HG03064 (cell line): ENCODE results near the gene CYP27B1.
A peak's percentile ranks its signal among the peaks of the same experiment; 100 is the strongest.

Experiments
- ATAC-seq: cut with Tn5 transposase; IDR thresholded peaks from one replicate; pipeline ENCODE4 v1.9.1; 2021; ENCODE audit warnings: low read depth; ENCODE audit not compliant: unreplicated experiment

The CYP27B1 gene

DNA sequence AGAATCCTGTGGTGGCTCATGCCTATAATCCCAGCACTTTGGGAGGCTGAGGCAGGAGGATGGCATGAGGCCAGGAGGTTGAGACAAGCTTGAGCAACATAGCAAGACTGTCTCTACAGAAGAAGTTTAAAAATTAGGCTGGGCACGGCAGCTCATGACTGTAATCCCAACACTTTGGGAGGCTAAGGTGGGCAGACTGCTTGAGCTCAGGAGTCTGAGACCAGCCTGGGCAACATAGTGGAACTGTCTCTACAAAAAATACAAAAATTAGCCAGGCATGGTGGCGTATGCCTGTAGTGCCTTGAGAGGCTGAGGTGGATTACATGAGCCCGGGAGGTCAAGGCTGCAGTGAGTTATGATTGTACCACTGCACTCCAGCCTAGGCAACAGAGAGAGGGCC, 998 bp upstream of the CYP27B1 start:
- no peak for ATAC-seq

DNA sequence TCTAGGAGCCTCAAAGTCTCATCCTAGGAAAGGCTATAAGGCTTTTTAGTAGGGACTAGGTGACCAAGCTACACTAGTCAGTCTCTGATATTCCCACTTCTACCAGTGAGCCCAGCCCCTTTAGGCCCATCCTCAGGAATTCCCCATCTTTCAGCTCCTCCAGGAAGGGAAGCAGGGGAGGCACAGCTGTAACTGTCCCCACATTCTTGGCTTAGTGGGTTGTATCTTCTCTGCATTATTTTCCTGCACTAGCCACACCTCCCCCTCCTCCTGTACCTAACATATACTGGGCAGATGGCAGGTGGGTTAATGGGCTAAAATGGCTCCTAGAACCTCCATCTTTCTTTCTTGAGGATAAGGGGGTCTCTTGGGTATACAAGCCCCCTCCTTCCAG, 424 bp upstream of the CYP27B1 start:
- no peak for ATAC-seq

DNA sequence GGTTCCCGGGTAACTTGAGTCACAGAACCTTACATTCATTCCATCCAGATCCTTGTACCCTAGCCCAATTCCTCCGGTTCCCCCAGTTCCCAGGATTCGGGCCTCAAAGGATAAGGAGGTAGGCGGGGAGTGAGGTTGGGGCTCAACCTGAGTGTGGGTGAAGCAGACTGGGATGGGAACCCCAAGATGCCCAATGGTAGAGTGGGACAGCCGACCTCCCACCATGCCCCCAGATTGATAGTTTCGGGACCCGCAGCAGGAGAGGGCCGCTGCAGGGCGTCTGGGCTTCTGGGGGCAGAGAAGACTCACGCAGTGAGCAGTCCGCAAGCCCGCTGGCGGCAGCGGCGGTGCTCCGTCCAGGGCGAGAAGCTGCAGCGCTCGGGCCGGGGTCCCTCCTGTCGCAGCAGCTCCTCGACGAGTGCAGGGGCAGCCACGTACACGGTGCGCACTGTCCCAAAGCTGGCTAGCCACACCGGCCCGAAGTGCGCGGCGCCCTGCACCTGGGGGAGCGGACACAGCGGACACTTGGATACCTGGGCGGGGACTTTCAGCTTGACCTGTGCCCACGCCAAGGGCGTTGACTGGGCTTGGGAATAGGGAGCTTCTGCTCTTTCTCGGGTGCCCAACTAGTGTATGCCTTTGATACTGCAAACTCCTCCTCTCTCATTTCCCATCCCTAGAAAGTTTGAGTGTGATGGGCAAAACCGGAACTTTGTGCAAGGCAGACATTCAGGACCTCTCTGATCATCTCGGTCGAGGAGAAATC, 997 bp downstream of the CYP27B1 start:
- no peak for ATAC-seq

DNA sequence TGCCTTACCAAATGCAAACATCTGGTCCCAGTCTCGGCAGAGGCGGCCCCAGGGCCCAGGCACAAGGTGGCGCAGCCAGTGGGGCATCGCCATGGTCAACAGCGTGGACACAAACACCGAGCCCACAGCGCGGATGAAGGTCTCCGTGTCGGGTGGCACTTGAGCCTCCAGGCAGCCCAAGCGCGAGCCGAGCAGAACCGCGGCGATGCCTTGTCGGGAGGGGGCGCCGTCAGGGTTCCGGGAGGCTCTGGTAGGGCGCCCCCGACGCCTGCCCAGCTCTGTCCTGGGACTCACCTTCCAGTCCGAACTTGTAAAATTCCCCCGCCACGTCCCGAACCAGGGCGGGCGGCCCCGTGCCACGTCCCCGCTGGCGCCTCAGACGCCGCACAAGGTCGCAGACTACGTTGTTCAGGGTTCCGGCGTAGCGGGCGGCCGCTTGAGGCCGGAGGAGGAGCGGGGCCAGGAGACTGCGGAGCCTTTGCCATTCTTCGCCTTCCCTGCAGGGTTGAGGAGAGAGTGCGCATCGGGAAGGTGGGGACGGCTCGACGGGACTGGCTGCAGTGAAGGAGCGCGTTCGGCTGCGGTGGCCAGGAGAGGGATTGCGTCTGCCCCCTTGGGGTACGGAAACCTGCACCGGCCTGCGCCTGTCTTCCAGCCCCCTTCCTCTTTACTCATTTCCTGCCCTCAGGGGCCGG, 1.7 kb downstream of the CYP27B1 start:
- peak; percentile 57 for ATAC-seq

DNA sequence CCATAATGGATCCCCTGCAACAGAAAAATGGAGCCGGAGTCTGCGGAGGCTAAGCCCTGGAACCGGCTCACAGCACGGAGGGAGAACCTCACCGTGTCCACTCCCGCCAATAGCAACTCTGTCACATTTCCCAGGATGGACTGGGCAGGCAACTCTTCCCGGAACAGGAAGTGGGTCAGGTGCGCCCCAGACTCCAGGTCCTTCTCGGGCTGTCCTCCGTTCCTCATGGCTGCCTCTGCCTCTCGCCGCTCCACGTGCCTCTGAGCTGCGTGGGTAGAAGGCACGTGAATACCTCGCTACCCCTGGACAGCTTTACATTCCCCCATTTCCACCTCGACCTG, 2.2 kb downstream of the CYP27B1 start:
- no peak for ATAC-seq

DNA sequence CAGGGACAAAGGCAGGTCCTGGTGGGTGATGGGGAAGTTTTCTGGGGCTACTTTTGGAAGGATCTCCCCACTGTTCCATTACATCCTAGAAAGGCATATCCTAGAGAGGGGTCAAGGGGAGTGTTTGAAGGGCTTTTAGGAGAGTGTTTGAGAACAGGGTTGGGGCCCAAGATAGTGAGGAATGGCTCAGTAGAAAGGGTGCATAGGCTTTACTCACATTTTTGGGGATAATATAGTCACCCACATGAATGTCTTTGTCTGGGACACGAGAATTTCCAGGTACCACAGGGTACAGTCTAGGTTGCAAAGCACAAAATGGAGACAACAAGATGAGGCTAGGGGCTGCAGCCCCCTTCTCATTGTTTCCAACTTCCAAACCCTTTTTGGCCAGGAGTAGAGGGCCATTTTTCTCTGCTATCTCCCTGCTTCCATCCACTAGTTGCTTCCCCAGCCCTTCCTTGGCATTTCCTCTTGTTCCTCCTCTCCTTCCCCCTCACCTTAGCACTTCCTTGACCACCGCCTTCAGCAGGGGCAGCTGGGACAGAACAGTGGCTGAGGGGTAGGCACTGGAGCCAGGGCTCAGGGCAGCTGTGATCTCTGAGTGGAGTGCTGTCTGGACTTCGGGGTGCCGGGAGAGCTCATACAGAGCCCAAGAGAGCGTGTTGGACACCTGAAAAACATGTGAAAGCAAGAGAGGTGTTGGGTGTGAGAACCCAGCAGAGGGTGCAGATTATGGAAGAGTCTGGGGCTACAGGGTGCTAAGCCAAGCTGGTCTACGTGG, 2.8 kb downstream of the CYP27B1 start:
- ATAC-seq: no peak

DNA sequence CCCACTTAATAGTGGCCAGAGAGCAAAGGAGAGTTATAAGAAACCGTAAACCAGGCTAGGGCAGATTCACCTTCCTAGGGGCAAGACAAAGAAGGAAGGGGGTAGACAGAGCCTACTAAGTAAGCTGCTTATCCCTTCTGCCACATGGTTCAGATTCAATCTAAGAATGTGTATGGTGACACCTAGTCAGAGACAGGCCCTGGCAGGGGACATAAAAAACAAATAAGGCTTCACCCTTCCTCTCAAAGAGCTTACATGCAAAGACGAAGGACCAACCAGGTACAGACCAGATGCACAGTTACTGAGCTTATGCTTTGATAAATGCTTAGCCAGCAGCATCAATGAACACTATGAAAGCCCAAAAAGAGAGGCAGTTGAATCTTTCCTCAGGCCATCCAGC, 4.4 kb downstream of the CYP27B1 start:
- no peak for ATAC-seq

DNA sequence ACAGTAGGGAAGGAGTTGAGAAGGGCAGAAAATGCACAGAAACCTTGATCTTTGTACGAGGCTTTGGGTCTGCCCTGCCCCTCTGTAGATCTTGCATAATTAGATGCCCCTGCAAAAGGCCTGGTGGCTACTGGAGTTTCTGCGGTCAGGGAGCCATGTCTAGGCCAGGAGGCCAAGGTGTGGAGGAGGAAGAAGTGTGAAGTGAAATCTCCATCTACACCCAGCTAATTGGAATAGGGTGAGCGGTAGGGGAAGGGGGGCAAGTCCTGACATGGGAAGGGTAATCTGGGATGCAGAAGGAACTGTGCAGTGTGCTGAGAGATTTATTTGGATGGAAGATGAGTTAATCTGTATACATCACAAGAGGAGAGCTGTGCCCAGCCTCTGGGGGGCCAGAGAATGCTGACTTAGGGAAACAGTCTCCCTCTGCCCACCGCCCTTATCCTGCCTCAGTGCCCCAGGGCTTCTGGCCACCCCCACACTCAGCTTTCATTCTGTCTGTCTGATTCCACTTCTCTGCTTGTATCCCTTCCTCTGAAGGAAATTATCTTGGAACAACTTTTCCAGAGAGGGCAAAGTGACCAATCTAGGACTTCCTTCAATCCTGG, 5.4 kb downstream of the CYP27B1 start:
- ATAC-seq: no peak

DNA sequence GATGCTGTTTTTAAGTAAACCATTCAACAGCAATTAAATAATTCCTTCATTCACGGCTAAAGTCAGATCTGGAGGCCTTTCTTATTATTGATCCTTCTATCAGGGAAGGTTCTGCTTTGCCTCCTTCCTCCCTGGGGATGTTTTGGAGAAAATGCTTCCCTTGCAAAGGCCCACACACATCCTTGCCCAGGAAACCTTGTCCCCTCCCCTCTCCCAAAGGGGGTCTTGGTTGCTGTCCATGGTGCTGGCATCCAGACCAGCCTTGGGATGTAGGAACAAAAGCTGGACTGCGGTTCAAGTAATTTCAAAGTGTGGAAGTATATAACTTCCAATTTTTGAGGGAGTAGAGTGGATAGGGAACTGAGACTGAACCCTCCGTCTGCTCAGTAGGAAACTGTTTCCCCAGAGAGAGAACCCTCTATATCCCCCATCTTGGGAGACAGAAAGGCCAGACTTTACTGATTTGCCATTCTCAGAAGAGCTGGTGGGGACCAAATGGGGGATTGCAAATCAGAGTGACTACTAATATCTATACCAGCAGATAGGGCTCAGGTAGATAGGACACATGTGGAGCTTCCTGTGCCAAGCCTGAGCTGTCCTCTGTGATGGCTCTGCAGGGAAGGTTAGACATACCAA, 6.4 kb downstream of the CYP27B1 start:
- no peak for ATAC-seq

DNA sequence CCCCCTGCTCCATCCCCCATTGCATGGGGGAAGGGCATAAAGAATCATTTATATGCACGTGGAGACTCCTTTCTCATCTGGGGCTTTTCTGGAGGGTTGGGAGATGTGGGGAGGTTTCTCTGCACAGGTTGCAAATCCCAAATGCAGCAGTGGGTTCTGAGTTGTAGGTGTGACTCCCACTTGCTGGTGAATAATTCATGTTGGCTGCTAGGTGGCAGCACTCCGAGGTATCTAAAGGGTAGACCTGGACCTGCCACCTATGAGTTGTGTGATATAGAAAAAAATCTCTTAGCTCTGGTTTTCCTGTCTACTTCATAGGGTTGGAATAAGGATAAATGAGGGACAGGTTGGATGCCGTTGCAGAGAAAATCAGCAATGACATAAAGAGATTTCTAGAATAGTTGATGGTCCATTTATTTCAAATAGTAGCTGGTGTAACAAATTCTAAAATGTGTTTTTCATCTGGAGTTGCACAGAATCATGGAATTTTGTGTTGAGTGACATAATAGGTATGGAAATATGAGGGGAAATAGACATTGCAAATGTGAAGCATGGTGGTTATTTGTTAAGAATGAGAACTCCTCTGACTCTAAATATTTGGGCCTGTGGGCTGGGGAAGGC, 7.4 kb downstream of the CYP27B1 start:
- ATAC-seq: no peak

DNA sequence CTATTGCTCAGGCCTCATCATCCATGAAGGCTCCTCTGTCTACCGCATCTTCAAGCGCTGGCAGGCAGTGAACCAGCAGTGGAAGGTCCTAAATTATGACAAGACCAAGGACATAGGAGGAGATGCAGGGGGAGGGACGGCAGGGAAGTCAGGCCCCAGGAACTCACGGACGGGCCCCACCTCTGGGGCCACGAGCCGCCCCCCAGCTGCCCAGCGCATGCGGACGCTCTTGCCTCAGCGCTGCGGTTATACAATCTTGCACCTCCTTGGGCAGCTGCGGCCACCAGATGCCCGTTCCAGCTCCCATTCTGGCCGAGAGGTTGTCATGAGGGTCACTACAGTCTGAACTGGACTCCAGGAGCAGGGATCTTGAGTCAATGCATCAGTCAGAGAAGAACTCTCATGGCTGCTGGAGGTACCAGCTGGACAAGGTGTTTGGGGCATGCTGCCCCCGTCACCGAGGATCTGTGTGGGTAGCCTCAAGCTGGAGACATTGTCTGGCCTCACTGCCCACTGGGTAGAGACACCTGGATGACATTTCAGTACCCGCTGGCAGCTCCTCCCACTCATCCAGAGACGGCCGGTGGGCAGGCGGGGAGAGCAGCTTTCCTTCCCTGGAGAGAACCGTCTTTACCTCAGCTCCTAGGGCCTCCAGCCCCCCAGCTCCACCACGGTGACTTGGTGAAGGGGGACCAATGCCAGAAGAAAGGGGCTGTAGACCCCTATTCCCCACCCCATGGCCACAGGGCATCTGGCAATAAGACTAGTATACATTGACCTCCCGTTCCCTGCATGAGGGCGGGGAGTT, 8.1 kb downstream of the CYP27B1 start:
- ATAC-seq: no peak

DNA sequence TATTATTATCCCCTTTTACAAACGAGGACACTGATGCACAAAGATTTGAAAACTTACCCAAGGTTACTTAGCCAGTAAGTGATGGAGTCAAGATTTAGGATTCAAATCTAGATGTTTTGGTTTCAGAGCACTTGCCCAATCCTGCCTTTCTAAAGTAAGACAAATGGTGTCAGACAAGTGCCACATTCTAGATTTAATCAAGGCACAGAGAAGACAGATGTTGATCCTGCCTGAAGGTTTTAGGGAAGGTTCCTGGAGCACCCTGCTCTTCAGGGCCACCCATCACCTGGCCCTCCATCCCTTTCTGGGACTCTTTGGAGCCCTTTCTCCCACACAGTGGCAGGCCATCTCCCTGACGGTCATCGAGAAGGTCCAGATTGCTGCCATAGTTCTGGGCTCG, 9.1 kb downstream of the CYP27B1 start:
- ATAC-seq: no peak

DNA sequence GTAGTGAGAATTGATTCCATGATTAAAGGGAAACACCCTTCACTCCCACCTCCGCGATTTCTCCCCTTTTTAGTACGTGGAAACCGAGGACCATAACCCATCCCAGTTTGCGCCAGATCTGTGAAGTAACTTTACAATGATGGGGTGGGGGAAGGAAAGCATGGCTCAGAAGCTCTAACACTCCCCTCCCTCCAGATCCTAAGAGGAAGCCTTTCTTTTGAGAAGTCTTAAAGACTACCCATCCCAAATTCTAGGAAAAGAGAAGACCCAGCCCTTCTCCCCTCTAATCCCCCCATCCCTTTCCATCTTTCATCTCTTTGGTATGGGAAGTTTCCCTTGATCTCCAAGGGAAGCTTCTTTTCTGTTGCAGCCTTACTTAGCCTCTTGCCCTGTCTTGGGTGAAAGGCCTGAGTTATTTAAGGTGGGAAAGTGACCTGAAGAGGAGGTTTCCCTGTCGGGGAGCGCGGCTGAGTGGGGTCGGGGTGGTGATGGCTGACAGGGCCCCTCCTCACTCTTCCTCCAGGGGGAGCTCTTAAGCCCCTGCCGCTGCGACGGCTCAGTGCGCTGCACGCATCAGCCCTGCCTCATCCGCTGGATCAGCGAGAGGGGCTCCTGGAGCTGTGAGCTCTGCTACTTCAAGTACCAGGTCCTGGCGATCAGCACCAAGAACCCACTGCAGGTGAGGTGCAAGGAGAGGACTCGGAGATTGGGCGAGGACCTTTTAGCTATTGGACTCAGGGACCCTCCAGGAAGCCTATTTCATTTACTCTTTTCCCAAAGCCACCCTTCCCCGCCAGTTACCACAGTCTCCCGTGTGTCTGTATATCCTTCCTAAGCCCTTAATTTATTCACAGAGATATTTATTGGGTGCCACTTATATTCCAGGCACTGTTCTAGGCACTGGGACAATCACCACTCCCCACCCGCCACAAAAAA, 10.2 kb downstream of the CYP27B1 start:
- no peak for ATAC-seq

DNA sequence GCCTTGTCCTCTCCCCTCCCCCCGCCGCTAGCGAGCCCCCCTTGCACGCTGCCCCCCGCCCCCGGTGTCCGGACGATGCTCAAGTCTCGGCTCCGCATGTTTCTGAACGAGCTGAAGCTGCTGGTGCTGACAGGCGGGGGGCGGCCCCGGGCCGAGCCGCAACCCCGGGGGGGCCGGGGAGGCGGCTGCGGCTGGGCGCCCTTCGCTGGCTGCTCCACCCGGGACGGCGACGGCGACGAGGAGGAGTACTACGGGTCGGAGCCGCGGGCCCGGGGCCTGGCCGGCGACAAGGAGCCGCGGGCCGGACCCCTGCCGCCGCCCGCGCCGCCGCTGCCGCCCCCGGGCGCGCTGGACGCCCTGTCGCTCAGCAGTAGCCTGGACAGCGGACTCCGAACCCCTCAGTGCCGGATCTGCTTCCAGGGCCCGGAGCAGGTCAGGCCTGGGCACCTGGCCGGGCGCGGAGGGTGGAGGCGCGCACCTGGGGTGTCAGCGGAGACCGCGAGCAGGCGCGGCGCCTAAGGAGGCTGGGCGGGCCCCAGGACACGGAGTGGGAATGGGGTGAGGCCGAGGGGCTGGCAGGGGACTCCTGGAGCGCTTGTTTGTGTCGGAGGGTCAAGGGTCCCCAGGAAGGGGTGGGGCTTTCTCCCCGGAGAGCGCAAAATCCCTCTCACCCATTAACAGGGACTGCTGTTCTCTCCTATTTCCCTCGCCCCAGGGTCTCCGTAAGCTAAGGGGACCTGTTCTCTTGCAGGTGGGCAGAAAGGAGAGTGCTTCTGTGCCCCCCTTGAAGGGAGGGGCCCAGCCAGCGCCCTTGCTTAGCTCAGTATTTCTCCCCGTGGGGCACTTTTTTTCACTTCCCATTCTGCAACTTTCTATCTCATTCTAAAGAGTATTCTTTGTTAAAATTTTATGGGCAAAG, 11.2 kb downstream of the CYP27B1 start:
- no peak for ATAC-seq

DNA sequence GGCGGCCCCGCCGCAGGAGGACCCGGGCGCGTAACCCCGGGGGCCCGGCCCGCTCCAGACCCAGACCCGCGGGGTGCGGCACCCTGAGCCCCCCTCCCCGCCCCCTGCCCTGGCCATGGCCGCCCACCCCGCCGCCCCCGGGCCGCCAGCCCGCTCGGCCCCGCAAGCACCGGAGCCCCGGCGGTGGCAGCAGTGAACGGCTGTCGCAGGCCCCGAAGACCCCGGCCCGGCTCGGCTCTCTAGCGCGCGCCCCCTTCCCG, 11.8 kb downstream of the CYP27B1 start:
- ATAC-seq: no peak

DNA sequence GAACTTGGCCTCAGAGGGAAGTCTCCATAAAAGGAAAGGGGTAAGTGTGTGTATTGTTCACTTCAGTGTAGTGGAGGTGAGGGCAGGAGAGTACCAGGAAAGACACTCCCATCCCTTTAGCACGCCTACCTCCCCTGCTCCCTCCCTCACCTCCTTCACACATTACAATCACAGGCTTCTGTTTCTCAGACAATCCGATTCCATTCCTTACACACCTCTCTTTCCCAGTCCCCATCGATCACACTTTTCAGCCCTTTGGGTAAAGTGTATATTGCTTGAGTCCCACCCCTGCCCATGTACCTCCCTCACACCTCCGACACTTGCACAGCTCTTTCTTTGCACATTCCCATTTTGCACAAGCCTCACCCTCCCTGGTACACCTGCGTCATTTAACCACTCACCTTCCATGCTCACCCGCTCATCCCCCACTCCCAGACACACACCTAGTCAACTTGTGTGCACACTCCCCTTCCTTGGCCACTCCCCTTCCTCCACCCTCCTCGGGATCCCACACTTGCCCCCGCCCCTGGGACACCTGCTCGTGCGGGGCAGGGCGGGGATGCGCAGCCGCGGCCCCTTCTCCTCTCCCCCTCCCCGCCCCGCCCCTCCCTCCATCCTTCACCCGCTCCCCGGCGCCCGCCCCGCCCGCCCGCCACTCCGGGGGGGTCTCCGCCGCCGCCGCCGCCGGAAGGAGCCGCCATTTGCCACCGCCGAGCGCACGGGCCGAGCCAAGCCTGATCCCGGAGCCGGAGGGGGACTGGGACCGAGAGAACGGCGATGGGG, 12.3 kb downstream of the CYP27B1 start, which contains the start of gene MARCHF9:
Gene MARCHF9 (plus strand): TSS at position 693 of the 783 bp plus-strand sequence. CDS start 426 bp downstream, outside the sequence.
- peak; percentile 29 for ATAC-seq
